Measurements from ENCODE around the gene AP1M2.
"Not testable (repeated sequence)": the region's sequence is repeated elsewhere in the genome, so short reads cannot be mapped to it uniquely, and the experiment has no call there.

Gene AP1M2

GRCh38 chr19:10565567-10566407, 21.3 kb downstream of the AP1M2 start, which contains the start of gene KRI1:
Gene KRI1, minus strand, starts transcription at chr19:10566010. Its CDS starts 11 bp downstream, at chr19:10565999.
- in situ Hi-C loops (cut with HindIII; ENCODE audit: low sequenced_read_pairs) = no loop called here

GRCh38 chr19:10565028-10565566, 22.0 kb downstream of the AP1M2 start:
- in situ Hi-C loops (cut with HindIII; ENCODE audit: low sequenced_read_pairs) = no loop called here

GRCh38 chr19:10562609-10563008, 24.5 kb downstream of the AP1M2 start:
- in situ Hi-C loops (cut with HindIII; ENCODE audit: low sequenced_read_pairs) = no loop called here

- in situ Hi-C loops (cut with HindIII; ENCODE audit: low sequenced_read_pairs) = no loop called here
Measured at GRCh38 chr19:10560154-10560553, 27.0 kb downstream of the AP1M2 start.

GRCh38 chr19:10557603-10558197, 29.4 kb downstream of the AP1M2 start:
- in situ Hi-C loops (cut with HindIII; ENCODE audit: low sequenced_read_pairs) = loop anchor here (5.0 kb wide), 2 partner anchors 45 to 155 kb away; partner anchors contain the start of gene CDC37

- in situ Hi-C loops (cut with HindIII; ENCODE audit: low sequenced_read_pairs) = loop anchor here (5.0 kb wide), 2 partner anchors 43 to 153 kb away; partner anchors contain the start of gene CDC37
Measured at GRCh38 chr19:10555610-10555973, 31.5 kb downstream of the AP1M2 start.

GRCh38 chr19:10554760-10555609, 32.1 kb downstream of the AP1M2 start:
- in situ Hi-C loops (cut with HindIII; ENCODE audit: low sequenced_read_pairs) = loop anchor here (5.0 kb wide), 2 partner anchors 43 to 153 kb away; partner anchors contain the start of gene CDC37

- in situ Hi-C loops (cut with HindIII; ENCODE audit: low sequenced_read_pairs) = no loop called here
Measured at GRCh38 chr19:10553943-10554381, 33.1 kb downstream of the AP1M2 start.

- in situ Hi-C loops (cut with HindIII; ENCODE audit: low sequenced_read_pairs) = no loop called here
Measured at GRCh38 chr19:10553087-10553667, 33.9 kb downstream of the AP1M2 start.

GRCh38 chr19:10552510-10553053, 34.5 kb downstream of the AP1M2 start:
- in situ Hi-C loops (cut with HindIII; ENCODE audit: low sequenced_read_pairs) = no loop called here

- in situ Hi-C loops (cut with HindIII; ENCODE audit: low sequenced_read_pairs) = no loop called here
Measured at GRCh38 chr19:10551698-10552301, 35.3 kb downstream of the AP1M2 start.

GRCh38 chr19:10551006-10551405, 36.1 kb downstream of the AP1M2 start:
- in situ Hi-C loops (cut with HindIII; ENCODE audit: low sequenced_read_pairs) = not testable (repeated sequence)

- in situ Hi-C loops (cut with HindIII; ENCODE audit: low sequenced_read_pairs) = no loop called here
Measured at GRCh38 chr19:10550336-10550735, 36.8 kb downstream of the AP1M2 start.

GRCh38 chr19:10549733-10550132, 37.4 kb downstream of the AP1M2 start:
- in situ Hi-C loops (cut with HindIII; ENCODE audit: low sequenced_read_pairs) = no loop called here

GRCh38 chr19:10548746-10549276, 38.3 kb downstream of the AP1M2 start:
- in situ Hi-C loops (cut with HindIII; ENCODE audit: low sequenced_read_pairs) = no loop called here

- in situ Hi-C loops (cut with HindIII; ENCODE audit: low sequenced_read_pairs) = no loop called here
Measured at GRCh38 chr19:10546817-10547216, 40.3 kb downstream of the AP1M2 start.

GRCh38 chr19:10544753-10545251, 42.3 kb downstream of the AP1M2 start:
- in situ Hi-C loops (cut with HindIII; ENCODE audit: low sequenced_read_pairs) = no loop called here

GRCh38 chr19:10544242-10544752, 42.8 kb downstream of the AP1M2 start:
- in situ Hi-C loops (cut with HindIII; ENCODE audit: low sequenced_read_pairs) = no loop called here
